K562 (cell line): ENCODE data around the gene KLHL24. TPM values are rescaled to one million over a fixed set of nuclear protein-coding genes. Genes with fewer than 3 reads are reported as not detected.

ENCODE experiments used
- BDP1 ChIP-seq: IDR thresholded peaks from 3 replicates; pipeline ENCODE4 v1.6.1; 2011; ENCODE audit not compliant: insufficient read length, insufficient read depth
- ERF ChIP-seq: fragments of 450-650 bp; formaldehyde crosslinking; IDR thresholded peaks from 2 replicates; pipeline ENCODE4 v1.4.0; 2020; ENCODE audit warnings: mild to moderate bottlenecking, mixed read lengths
- ID3 ChIP-seq, 2 experiments: fragments of 250-450 bp in 1 of 2; fragments of 450-650 bp in 1 of 2; sonication (Bioruptor Pico) in 1 of 2; IDR thresholded peaks; 2 replicates each; pipeline versions ENCODE4 v1.6.1 to v1.8.0; 2016 to 2021; ENCODE audit warnings: mild to moderate bottlenecking in 2 of 2, moderate library complexity in 2 of 2, missing compliant biosample characterization in 1 of 2, missing genetic modification characterization in 1 of 2
- NCOA1 ChIP-seq: fragments of 450-650 bp; IDR thresholded peaks from 2 replicates; pipeline ENCODE4 v1.6.1; 2016; ENCODE audit warnings: low read depth
- NFIC ChIP-seq: fragments of 450-650 bp; IDR thresholded peaks from 2 replicates; pipeline ENCODE4 v1.6.1; 2017; ENCODE audit warnings: mild to moderate bottlenecking, inconsistent platforms
- PTRF ChIP-seq: fragments of 450-650 bp; IDR thresholded peaks from 2 replicates; pipeline ENCODE4 v1.6.1; 2016; ENCODE audit warnings: mild to moderate bottlenecking, missing genetic modification characterization, missing compliant biosample characterization
- SMAD3 ChIP-seq: fragments of 450-650 bp; formaldehyde crosslinking; conservative IDR thresholded peaks from 2 replicates; pipeline ENCODE4 v1.4.0; 2020; ENCODE audit warnings: mild to moderate bottlenecking
- TRIM24 ChIP-seq, 2 experiments: fragments of 450-650 bp; IDR thresholded peaks; 2 replicates each; pipeline ENCODE4 v1.6.1; 2016
- WHSC1 ChIP-seq: IDR thresholded peaks from one replicate; pipeline ENCODE4 v1.6.1; 2012; ENCODE audit warnings: low read length, control low read depth, inconsistent platforms
- ZBED1 ChIP-seq: IDR thresholded peaks from 2 replicates; pipeline ENCODE4 v1.6.1; 2014
- polyA plus RNA-seq, 8 experiments: library from polyadenylated mRNA; depleted of rRNA in 4 of 8; stranded (reverse) in 5 of 8; unstranded in 3 of 8; fragments of >200 nt; fragmentation: Nextera tagmentation in 2 of 8; fragmentation: Illumina TruSeq in 1 of 8; extraction: Ambion mirVana in 2 of 8; extraction: Trizol in 1 of 8; gene quantifications; 2 replicates each; pipeline versions ENCODE4 v1.2.1 to v1.2.3, GENCODE V29; 2011 to 2014; ENCODE audit warnings: inconsistent platforms in 1 of 8, missing spikeins in 1 of 8
- total RNA-seq, 7 experiments: library from RNA; depleted of rRNA in 6 of 7; stranded (reverse); fragments of >200 nt in 6 of 7; fragmentation: Illumina TruSeq in 2 of 7; extraction: Trizol in 2 of 7; gene quantifications; 2 replicates each; pipeline versions ENCODE4 v1.2.1 to v1.2.3, GENCODE V29; 2011 to 2021; ENCODE audit warnings: low replicate concordance in 1 of 7
- TF ChIP-seq, protein P1 (sequence below): fragments of 450-650 bp; IDR thresholded peaks from 2 replicates; pipeline ENCODE4 v1.6.1; 2016; ENCODE audit warnings: low read depth
- TF ChIP-seq, protein P2 (sequence below), 2 experiments: IDR thresholded peaks in 1 of 2; conservative IDR thresholded peaks in 1 of 2; 2 replicates each; pipeline ENCODE4 v1.6.1; 2016; ENCODE audit warnings: low read depth in 2 of 2, mild to moderate bottlenecking in 1 of 2, missing compliant biosample characterization in 1 of 2, missing genetic modification characterization in 1 of 2, moderate library complexity in 1 of 2
- TF ChIP-seq, protein P3 (sequence below): fragments of 450-650 bp; IDR thresholded peaks from 2 replicates; pipeline ENCODE4 v1.6.1; 2018; ENCODE audit warnings: mild to moderate bottlenecking, low read depth; ENCODE audit not compliant: partially characterized antibody
- TF ChIP-seq, protein P4 (sequence below): fragments of 250-450 bp; sonication (Bioruptor Pico); IDR thresholded peaks from 2 replicates; pipeline ENCODE4 v1.8.0; 2022; ENCODE audit warnings: inconsistent platforms

Gene KLHL24
- total and polyA plus RNA-seq, 9 of the 15 experiments (the other 6 are each of a cell fraction or from before 2014, with no cell fraction given), result 3.3 to 21.2 (median 14.2) TPM

DNA sequence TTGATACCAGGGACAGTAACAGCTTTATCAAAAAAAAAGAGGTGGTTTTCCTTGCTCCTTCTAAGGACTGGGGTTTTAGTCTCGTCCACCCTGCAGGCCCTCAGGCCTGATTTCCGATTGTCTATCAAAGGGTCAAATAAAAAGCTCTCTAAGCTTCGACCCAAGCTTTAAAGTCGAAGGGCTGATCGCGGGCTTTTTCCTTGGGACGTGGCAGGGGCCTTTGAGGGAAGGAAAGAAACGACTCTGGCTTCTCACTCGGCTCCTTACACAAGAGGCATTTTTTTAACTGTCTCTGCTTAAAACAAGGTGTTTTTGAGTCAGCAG is 354 bp upstream of the KLHL24 start (continued):
- TF ChIP-seq, protein P1, sequence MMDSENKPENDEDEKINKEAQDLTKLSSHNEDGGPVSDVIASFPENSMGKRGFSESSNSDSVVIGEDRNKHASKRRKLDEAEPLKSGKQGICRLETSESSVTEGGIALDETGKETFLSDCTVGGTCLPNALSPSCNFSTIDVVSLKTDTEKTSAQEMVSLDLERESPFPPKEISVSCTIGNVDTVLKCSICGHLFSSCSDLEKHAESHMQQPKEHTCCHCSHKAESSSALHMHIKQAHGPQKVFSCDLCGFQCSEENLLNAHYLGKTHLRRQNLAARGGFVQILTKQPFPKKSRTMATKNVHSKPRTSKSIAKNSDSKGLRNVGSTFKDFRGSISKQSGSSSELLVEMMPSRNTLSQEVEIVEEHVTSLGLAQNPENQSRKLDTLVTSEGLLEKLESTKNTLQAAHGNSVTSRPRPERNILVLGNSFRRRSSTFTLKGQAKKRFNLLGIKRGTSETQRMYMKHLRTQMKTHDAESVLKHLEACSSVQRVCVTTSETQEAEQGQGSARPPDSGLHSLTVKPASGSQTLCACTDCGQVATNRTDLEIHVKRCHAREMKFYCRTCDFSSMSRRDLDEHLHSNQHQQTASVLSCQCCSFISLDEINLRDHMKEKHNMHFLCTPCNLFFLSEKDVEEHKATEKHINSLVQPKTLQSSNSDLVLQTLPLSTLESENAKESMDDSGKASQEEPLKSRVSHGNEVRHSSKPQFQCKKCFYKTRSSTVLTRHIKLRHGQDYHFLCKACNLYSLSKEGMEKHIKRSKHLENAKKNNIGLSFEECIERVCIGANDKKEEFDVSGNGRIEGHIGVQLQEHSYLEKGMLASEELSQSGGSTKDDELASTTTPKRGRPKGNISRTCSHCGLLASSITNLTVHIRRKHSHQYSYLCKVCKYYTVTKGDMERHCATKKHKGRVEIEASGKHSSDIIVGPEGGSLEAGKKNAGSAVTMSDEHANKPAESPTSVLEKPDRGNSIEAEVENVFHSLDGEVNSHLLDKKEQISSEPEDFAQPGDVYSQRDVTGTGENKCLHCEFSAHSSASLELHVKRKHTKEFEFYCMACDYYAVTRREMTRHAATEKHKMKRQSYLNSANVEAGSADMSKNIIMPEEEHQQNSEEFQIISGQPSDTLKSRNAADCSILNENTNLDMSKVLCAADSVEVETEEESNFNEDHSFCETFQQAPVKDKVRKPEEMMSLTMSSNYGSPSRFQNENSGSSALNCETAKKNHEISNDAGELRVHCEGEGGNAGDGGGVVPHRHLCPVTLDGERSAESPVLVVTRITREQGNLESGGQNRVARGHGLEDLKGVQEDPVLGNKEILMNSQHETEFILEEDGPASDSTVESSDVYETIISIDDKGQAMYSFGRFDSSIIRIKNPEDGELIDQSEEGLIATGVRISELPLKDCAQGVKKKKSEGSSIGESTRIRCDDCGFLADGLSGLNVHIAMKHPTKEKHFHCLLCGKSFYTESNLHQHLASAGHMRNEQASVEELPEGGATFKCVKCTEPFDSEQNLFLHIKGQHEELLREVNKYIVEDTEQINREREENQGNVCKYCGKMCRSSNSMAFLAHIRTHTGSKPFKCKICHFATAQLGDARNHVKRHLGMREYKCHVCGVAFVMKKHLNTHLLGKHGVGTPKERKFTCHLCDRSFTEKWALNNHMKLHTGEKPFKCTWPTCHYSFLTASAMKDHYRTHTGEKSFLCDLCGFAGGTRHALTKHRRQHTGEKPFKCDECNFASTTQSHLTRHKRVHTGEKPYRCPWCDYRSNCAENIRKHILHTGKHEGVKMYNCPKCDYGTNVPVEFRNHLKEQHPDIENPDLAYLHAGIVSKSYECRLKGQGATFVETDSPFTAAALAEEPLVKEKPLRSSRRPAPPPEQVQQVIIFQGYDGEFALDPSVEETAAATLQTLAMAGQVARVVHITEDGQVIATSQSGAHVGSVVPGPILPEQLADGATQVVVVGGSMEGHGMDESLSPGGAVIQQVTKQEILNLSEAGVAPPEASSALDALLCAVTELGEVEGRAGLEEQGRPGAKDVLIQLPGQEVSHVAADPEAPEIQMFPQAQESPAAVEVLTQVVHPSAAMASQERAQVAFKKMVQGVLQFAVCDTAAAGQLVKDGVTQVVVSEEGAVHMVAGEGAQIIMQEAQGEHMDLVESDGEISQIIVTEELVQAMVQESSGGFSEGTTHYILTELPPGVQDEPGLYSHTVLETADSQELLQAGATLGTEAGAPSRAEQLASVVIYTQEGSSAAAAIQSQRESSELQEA, result no peak
- 0 out of 2 replicates have a peak, but pooled peaks have one; percentile 21 for TF ChIP-seq ERF
- no peak for TF ChIP-seq ZBED1
- 0 out of 2 replicates have a peak, but pooled peaks have one; percentile 29 for TF ChIP-seq SMAD3 (CRISPR knock-in tag)
- TF ChIP-seq, protein P2, sequence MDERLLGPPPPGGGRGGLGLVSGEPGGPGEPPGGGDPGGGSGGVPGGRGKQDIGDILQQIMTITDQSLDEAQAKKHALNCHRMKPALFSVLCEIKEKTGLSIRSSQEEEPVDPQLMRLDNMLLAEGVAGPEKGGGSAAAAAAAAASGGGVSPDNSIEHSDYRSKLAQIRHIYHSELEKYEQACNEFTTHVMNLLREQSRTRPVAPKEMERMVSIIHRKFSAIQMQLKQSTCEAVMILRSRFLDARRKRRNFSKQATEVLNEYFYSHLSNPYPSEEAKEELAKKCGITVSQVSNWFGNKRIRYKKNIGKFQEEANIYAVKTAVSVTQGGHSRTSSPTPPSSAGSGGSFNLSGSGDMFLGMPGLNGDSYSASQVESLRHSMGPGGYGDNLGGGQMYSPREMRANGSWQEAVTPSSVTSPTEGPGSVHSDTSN (CRISPR knock-in tag; IDR thresholded peaks at IDR 0.05; ENCODE audit: low read depth), result no peak
- TF ChIP-seq, protein P2 (tag; conservative IDR thresholded peaks at IDR 0.05; ENCODE audit: low read depth), result no peak
- TF ChIP-seq PTRF (tag), result no peak
- no peak for TF ChIP-seq WHSC1
- TF ChIP-seq, protein P3, sequence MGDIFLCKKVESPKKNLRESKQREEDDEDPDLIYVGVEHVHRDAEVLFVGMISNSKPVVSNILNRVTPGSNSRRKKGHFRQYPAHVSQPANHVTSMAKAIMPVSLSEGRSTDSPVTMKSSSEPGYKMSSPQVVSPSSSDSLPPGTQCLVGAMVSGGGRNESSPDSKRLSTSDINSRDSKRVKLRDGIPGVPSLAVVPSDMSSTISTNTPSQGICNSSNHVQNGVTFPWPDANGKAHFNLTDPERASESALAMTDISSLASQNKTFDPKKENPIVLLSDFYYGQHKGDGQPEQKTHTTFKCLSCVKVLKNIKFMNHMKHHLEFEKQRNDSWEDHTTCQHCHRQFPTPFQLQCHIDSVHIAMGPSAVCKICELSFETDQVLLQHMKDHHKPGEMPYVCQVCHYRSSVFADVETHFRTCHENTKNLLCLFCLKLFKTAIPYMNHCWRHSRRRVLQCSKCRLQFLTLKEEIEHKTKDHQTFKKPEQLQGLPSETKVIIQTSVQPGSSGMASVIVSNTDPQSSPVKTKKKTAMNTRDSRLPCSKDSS, result no peak
- no peak for TF ChIP-seq ID3 (CRISPR knock-in tag; IDR thresholded peaks at IDR 0.05)
- 0 out of 2 replicates have a peak, but pooled peaks have one; percentile 18 for TF ChIP-seq ID3 (tag; IDR thresholded peaks at IDR 0.05)
- TF ChIP-seq BDP1, result no peak
- TF ChIP-seq, protein P4, sequence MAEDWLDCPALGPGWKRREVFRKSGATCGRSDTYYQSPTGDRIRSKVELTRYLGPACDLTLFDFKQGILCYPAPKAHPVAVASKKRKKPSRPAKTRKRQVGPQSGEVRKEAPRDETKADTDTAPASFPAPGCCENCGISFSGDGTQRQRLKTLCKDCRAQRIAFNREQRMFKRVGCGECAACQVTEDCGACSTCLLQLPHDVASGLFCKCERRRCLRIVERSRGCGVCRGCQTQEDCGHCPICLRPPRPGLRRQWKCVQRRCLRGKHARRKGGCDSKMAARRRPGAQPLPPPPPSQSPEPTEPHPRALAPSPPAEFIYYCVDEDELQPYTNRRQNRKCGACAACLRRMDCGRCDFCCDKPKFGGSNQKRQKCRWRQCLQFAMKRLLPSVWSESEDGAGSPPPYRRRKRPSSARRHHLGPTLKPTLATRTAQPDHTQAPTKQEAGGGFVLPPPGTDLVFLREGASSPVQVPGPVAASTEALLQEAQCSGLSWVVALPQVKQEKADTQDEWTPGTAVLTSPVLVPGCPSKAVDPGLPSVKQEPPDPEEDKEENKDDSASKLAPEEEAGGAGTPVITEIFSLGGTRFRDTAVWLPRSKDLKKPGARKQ (CRISPR knock-in tag), result no peak
- TF ChIP-seq NCOA1, result no peak
- no peak for TF ChIP-seq NFIC
- TF ChIP-seq TRIM24 (IDR thresholded peaks at IDR 0.05), result no peak
